CD4-positive, alpha-beta T cell treated with Interleukin-6 at 100 ng/mL for 8 hours (primary cell): ENCODE measurements around the gene PPP1R37.

Experiments
- DNase-seq: peaks from one replicate; pipeline ENCODE4 v3.0.0-alpha.2; 2020; ENCODE audit warnings: mixed read lengths, low spot score

PPP1R37 gene

DNA sequence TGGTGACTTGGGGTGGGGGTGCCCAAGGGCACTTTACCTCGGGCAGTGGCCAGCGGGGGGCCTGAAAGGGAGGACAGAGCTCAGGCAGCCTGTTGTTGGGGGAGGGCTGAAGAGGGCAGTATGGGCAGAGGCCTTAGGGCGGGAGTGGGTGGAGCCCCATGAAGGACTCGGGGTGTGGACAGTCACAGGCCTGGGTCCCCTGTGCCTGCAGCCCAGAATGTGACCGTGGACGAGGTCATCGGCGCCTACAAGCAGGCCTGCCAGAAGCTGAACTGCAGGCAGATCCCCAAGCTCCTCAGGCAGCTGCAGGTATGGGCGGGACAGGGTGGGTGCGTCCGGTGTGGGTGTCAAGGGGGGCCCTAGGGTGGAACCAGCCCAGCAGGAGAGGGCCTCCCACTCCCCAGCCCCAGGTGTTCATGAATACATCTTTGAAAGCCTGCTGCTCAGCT lies 45.3 kb downstream of the PPP1R37 start:
- DNase-seq: no peak

GRCh38 chr19:45139286-45140143 lies 46.5 kb downstream of the PPP1R37 start:
- no peak for DNase-seq

- DNase-seq: no peak
These were observed 47.1 kb downstream of the PPP1R37 start for GRCh38 chr19:45140144-45140503.

GRCh38 chr19:45140533-45140932 lies 47.6 kb downstream of the PPP1R37 start:
- no peak for DNase-seq

GRCh38 chr19:45141203-45141900 lies 48.4 kb downstream of the PPP1R37 start:
- DNase-seq: no peak

DNA sequence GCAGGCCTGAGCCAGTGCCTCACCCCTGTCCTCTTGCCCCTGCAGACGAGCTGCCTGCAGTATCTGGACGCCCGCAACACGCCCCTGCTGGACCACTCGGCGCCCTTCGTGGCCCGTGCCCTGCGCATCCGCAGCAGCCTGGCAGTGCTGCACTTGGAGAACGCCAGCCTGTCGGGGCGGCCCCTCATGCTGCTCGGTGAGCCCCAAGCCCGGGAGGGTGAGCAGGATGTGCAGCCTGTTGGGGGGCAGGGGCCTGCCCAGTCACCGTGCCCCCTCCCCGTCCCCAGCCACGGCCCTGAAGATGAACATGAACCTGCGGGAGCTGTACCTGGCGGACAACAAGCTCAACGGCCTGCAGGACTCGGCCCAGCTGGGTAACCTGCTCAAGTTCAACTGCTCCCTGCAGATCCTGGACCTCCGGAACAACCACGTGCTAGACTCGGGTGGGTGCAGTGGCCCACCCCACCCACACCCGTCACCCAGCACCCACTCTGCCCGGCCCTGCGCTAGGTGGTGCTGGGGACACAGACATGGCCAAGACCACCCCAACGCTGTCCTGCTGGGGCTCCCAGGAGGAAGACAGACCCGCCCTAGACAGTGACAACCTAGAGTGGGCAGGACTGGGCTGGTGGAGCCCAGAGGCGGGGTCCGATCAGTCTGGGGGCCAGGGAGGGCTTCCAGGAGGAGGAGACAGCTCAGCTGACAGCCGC lies 49.2 kb downstream of the PPP1R37 start:
- no peak for DNase-seq

DNA sequence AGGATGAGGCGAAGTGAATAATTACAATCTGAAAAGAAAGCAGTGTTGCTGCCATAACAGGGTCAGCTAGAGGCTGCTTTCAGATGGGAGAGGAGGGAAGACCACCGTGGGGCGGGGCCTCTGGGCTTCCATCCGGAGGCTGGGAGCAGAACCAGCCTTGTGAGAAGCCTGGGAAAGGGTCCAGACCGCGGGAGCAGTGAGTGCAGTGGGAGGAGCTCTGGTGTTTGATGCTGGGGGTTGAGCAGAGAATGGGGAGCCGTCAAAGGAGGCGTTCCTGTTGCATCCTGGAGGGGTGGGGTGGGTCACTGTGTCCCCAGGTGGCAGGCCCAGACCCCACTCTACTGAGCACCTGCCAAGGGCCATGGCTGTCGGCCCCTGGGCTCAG lies 49.7 kb downstream of the PPP1R37 start:
- DNase-seq: no peak

GRCh38 chr19:45144431-45145269 lies 51.7 kb downstream of the PPP1R37 start:
- DNase-seq: no peak

DNA sequence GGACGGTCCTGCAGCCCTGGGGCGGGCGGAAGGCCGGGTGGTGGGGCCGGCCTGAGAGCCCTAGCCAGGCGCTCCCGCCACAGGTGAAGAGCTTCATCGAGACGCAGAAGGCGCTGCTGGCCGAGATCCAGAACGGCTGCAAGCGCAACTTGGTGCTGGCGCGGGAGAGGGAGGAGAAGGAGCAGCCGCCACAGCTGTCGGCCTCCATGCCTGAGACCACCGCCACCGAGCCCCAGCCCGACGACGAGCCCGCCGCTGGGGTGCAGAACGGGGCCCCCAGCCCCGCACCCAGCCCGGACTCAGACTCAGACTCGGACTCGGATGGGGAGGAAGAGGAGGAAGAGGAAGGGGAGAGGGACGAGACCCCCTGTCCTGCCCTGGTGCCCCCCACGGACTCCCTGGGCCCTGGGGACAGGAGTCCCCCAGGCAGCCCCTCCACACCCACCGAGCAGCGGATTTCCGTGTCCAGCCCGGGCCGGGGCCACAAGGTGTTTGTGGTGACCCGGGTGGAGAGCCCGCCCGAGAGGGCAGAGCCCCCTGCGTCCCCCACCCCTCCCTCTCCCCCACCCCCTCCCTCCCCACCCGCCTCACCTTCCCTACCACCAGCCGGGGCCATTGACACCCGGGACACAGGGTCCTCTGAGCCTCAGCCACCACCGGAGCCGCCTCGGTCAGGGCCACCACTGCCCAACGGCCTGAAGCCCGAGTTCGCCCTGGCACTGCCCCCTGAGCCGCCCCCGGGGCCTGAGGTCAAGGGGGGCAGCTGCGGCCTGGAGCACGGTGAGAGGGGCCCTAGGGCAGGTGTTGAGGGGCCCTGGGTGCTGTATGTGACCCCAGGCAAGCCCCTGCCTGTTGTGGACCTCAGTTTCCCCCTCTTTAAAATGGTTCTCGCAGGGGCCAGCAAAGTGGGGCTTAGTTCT lies 52.6 kb downstream of the PPP1R37 start:
- no peak for DNase-seq

GRCh38 chr19:45146251-45146650 lies 53.3 kb downstream of the PPP1R37 start:
- DNase-seq: no peak

- DNase-seq: no peak
These were observed 53.8 kb downstream of the PPP1R37 start for GRCh38 chr19:45146741-45147205.

DNA sequence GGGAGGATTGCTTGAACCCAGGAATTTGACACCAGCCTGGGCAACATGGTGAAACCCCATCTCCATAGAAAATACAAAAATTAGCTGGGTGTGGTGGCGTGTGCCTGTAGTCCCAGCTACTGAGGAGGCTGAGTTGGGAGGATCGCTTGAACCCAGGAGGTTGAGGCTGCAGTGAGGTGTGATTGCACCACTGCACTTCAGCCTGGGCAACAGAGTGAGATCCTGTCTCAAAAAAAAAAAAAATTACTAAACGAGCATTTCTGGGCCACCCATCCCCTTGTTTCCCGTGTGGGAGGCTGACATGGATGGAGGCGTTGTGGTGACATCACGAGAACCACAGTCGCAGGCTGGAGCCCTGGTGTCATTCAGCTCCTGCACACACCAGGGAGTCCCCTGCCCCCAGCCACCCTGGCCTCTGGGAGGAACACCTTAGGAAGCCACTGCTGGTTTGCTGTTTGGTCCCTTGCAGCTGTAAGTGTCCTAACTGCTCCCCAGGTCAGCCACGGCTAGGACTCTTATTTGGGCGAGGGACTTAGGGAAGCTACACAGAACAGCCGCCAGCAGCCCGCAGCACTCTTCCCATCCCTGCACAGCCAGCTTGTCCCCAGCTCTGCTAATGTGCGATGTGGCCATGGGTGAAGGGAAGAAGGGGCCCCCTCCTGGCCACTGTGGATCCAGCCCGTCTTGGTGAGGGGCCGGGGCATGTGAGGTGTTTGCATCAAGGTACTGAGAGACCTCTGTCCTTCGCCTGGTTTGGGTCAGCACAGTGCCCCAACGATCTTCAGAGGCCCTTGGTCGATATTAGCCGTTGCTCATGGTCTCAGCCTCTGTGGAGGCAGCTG lies 55.1 kb downstream of the PPP1R37 start:
- no peak for DNase-seq

- no peak for DNase-seq
These were observed 56.1 kb downstream of the PPP1R37 start for GRCh38 chr19:45149129-45149528.

DNA sequence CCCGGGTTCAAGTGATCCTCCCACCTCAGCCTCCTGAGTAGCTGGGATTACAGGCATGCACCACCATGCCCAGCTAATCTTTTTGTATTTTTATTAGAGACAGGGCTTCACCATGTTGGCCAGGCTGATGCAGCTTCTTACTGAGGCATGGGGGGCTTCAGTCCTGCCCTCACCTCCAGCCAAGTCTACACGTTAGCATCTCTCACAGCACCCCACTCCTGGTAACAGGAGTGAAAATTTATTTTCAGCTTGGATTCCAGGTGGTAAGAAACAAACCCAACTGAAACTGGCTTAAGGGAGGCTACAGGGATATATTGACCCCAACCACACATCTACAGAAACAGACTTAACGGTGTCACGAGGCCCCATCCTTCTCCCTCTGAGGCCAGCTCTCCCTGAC lies 57.2 kb downstream of the PPP1R37 start:
- no peak for DNase-seq

- DNase-seq: no peak
These were observed 57.8 kb downstream of the PPP1R37 start for GRCh38 chr19:45150751-45151281.

DNA sequence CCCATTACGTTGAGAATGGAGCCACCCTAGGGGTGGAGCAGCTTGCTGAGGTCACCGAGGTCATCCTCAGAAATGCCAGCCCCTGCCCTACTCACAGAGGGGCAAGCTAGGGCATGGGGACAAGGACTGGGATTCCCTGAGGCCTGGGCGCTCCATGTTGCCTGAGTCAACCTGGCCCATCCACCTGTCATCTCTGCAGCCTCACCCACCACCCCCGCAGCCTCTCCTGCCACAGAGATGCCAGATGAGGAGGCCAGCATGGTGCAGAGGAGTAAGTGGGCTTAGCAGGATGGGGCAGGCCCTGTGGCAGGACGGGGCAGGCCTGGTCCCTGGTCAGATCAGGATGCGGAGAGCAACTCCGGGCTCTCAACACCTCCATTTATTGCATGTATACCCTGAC lies 58.3 kb downstream of the PPP1R37 start:
- DNase-seq: no peak

DNA sequence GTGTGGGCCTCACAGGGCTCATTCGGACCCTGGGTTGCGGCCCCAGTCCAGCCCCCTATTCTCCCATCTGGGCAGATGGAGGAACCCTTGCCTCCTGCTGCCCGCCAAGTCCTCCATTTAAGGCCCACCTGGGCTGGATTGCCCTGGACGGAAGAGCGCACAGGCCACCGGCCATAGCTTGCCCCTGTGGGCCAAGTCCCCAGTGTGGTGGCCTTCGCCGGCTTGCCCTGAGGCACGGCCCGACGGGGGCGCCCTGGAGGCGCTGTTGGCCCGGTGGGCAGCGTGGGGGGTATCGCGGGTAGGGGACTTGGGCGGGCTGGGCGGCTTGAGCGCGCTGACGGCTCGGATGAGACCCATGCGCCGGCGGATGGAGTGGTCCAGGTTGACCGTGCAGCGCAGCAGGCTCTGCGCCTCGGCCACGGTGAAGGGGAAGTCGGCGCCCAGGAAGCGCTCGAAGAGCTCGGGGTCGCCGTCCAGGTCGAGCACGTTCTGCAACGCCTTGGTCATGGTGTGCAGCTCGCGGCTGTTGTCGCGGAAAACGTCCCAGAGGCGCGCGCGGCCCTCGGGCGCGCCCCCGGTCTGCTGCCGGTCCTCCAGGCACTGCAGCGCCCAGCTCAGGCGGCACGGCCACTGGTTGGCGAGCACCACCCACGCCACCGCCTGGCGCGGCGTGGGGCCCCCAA lies 59.0 kb downstream of the PPP1R37 start:
- DNase-seq: no peak

DNA sequence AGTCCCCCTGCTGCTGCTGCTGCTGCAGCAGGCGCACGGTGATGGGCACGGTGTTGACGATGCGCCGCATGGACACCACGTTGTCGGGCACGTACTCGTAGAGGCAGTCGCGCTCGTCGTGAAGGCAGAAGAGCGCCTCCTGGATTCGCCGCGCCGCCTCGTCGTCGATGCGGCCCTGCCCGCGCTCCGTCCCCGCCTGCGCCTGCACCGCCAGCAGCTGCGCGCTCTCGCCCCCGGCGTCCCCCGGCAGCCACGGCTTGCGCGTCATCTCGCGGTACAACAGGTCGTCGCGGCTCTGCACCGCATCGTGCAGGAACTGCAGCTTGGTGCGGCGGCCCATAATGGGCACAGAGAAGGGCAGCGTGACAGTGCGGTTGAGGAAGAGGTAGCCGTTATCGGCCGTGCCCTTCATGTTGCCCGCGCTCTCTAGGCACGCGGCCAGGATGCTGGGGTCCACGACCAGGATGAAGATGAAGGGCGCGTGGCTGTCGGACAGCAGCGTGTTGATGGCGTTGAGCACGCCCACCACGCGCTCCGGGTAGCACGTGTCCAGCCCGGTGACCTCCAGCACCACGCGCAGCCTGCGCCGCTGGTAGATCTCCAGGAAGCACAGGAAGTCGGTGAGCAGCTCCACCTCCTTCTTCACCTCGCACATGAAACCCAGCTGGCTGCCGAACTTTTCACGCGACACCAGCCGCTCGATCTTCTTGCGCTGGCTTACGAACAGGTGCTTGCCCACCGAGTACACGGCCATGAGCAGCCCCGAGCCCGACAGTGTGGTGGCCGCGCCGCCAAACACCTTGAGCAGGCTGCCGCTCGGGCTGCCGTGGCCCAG lies 59.7 kb downstream of the PPP1R37 start:
- peak; percentile 56 for DNase-seq
